GM18498 (cell line): ENCODE results near the gene MSANTD2.

Experiments
- ATAC-seq: cut with Tn5 transposase; IDR thresholded peaks from one replicate; pipeline ENCODE4 v1.9.1; 2021; ENCODE audit warnings: mild to moderate bottlenecking, moderate library complexity; ENCODE audit not compliant: unreplicated experiment

MSANTD2 gene

GRCh38 chr11:124754710-124755109 is 45.5 kb downstream of the MSANTD2 start:
- ATAC-seq: no peak

- ATAC-seq: no peak
Measured at GRCh38 chr11:124754309-124754708, 45.9 kb downstream of the MSANTD2 start.

GRCh38 chr11:124753624-124754023 is 46.6 kb downstream of the MSANTD2 start:
- ATAC-seq: no peak

- ATAC-seq: no peak
Measured at GRCh38 chr11:124753205-124753604, 47.0 kb downstream of the MSANTD2 start.

GRCh38 chr11:124752471-124753102 is 47.6 kb downstream of the MSANTD2 start:
- no peak for ATAC-seq

- no peak for ATAC-seq
Measured at GRCh38 chr11:124751741-124752470, 48.3 kb downstream of the MSANTD2 start, which contains the start of gene VSIG2. Gene VSIG2, minus strand, starts transcription at chr11:124752255. Its CDS starts 118 bp downstream, at chr11:124752137.

GRCh38 chr11:124751391-124751740 is 48.8 kb downstream of the MSANTD2 start:
- ATAC-seq: no peak

- ATAC-seq: no peak
Measured at GRCh38 chr11:124749912-124750311, 50.3 kb downstream of the MSANTD2 start.

- ATAC-seq: no peak
Measured at GRCh38 chr11:124748481-124749343, 51.5 kb downstream of the MSANTD2 start.

- ATAC-seq: no peak
Measured at GRCh38 chr11:124748100-124748418, 52.1 kb downstream of the MSANTD2 start.

- ATAC-seq: no peak
Measured at GRCh38 chr11:124747406-124748099, 52.7 kb downstream of the MSANTD2 start.

GRCh38 chr11:124746621-124747243 is 53.5 kb downstream of the MSANTD2 start:
- ATAC-seq: peak; percentile 95

GRCh38 chr11:124745835-124746620 is 54.2 kb downstream of the MSANTD2 start:
- peak; percentile 26 for ATAC-seq

- no peak for ATAC-seq
Measured at GRCh38 chr11:124745270-124745834, 54.9 kb downstream of the MSANTD2 start.

GRCh38 chr11:124743050-124743449 is 57.2 kb downstream of the MSANTD2 start:
- no peak for ATAC-seq

GRCh38 chr11:124742555-124742954 is 57.7 kb downstream of the MSANTD2 start:
- no peak for ATAC-seq

GRCh38 chr11:124740277-124740882 is 59.8 kb downstream of the MSANTD2 start:
- peak; percentile 45 for ATAC-seq

GRCh38 chr11:124739479-124740276 is 60.5 kb downstream of the MSANTD2 start, which contains the start of gene NRGN:
Gene NRGN, plus strand, starts transcription at chr11:124739942. Its CDS starts 143 bp downstream, at chr11:124740085.
- ATAC-seq: peak; percentile 99
